ENCODE measurements around the gene TMEM63A.
A peak's percentile ranks its signal among the peaks of the same experiment; 100 is the strongest.

TMEM63A gene

GRCh38 chr1:225909477-225909876, 27.3 kb upstream of the TMEM63A start:
- FAIRE-seq (peak; percentile 81), DNase-seq (ENCODE audit: insufficient read length, low spot score) (no peak)

GRCh38 chr1:225908773-225909172, 26.6 kb upstream of the TMEM63A start:
- DNase-seq (ENCODE audit: insufficient read length, low spot score) (no peak), FAIRE-seq (no peak)
- TF ChIP-seq SPI1 (IDR thresholded peaks at IDR 0.05; ENCODE audit: low read depth, low read length) = no peak
- no peak for TF ChIP-seq POU2F2 (IDR thresholded peaks at IDR 0.05; ENCODE audit: low read depth, low read length)
- no peak for TF ChIP-seq TAF1 (IDR thresholded peaks at IDR 0.05; ENCODE audit: low read depth, low read length)
- TF ChIP-seq POLR2AphosphoS5 (IDR thresholded peaks at IDR 0.05; ENCODE audit: low read depth, low read length) = no peak
- no peak for TF ChIP-seq PAX5 (IDR thresholded peaks at IDR 0.05; ENCODE audit: insufficient read depth, low read length, severe bottlenecking)
- TF ChIP-seq POLR2A (IDR thresholded peaks at IDR 0.05; ENCODE audit: low read depth, low read length) = no peak

More at GRCh38 chr1:225909477-225909876, 27.3 kb upstream of the TMEM63A start:
- no peak for TF ChIP-seq SPI1 (IDR thresholded peaks at IDR 0.05; ENCODE audit: low read depth, low read length)
- TF ChIP-seq PAX5 (IDR thresholded peaks at IDR 0.05; ENCODE audit: insufficient read depth, low read length, severe bottlenecking) = no peak
- TF ChIP-seq POLR2A (IDR thresholded peaks at IDR 0.05; ENCODE audit: low read depth, low read length) = no peak
- TF ChIP-seq POU2F2 (IDR thresholded peaks at IDR 0.05; ENCODE audit: low read depth, low read length) = no peak
- no peak for TF ChIP-seq TAF1 (IDR thresholded peaks at IDR 0.05; ENCODE audit: low read depth, low read length)
- TF ChIP-seq POLR2AphosphoS5 (IDR thresholded peaks at IDR 0.05; ENCODE audit: low read depth, low read length) = no peak

DNA sequence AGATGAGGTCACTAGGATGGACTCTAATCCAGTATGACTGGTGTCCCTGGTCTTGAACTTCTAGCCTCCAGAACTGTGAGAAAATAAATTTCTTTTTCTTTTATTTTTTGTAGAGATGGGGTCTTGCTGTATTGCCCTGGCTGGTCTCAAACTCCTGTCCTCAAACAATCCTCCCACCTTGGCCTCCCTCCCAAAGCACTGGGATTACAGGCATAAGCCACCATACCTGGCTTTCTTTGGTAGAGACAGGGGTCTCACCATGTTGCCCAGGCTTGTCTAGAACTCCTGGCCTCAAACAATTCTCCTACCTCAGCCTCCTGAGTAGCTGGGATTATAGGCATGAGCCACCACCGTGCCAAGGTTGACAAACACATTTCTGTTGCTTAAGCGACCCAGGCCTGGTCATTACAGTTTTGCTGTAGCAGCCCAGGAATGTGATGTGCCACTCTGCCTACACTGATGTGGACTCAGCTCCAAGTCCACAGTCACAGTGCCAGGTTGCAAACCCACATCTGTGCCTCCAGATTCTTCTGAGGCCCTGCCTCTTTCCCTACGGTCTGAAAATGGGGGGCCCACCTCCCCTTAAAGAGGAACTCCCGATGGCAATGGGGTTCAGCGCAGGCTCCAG, 25.9 kb upstream of the TMEM63A start:
- DNase-seq (ENCODE audit: insufficient read length, low spot score) = no peak
- no peak for TF ChIP-seq SPI1 (IDR thresholded peaks at IDR 0.05; ENCODE audit: low read depth, low read length)
- no peak for TF ChIP-seq POLR2A (IDR thresholded peaks at IDR 0.05; ENCODE audit: low read depth, low read length)
- TF ChIP-seq POU2F2 (IDR thresholded peaks at IDR 0.05; ENCODE audit: low read depth, low read length) = no peak
- no peak for TF ChIP-seq TAF1 (IDR thresholded peaks at IDR 0.05; ENCODE audit: low read depth, low read length)
- TF ChIP-seq PAX5 (IDR thresholded peaks at IDR 0.05; ENCODE audit: insufficient read depth, low read length, severe bottlenecking) = no peak
- no peak for TF ChIP-seq POLR2AphosphoS5 (IDR thresholded peaks at IDR 0.05; ENCODE audit: low read depth, low read length)
- no peak for FAIRE-seq

DNA sequence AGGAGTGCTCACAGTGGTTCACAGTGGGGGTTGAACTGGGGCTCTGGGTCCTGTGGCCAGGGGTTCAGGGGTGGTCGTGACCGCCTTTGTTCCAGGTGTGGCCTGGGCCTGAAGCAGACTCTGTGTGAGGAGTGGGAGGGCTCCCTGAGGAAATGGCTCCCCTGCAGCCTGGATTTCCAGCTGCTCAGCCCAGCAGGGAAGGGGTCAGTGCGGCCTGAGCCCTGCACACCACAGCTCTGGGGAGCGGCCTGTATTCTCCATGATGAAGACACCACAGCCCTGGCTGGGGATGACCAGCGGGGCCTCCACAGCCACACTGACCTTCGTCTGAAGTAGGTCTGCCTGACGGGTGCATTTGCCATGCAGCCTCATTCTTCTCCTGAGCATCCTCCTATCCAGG, 25.2 kb upstream of the TMEM63A start:
- FAIRE-seq = no peak
- no peak for DNase-seq (ENCODE audit: insufficient read length, low spot score)
- TF ChIP-seq POU2F2 (IDR thresholded peaks at IDR 0.05; ENCODE audit: low read depth, low read length) (no peak), PAX5 (IDR thresholded peaks at IDR 0.05; ENCODE audit: insufficient read depth, low read length, severe bottlenecking) (no peak), TAF1 (IDR thresholded peaks at IDR 0.05; ENCODE audit: low read depth, low read length) (no peak), SPI1 (IDR thresholded peaks at IDR 0.05; ENCODE audit: low read depth, low read length) (no peak), POLR2A (IDR thresholded peaks at IDR 0.05; ENCODE audit: low read depth, low read length) (no peak), POLR2AphosphoS5 (IDR thresholded peaks at IDR 0.05; ENCODE audit: low read depth, low read length) (no peak)

DNA sequence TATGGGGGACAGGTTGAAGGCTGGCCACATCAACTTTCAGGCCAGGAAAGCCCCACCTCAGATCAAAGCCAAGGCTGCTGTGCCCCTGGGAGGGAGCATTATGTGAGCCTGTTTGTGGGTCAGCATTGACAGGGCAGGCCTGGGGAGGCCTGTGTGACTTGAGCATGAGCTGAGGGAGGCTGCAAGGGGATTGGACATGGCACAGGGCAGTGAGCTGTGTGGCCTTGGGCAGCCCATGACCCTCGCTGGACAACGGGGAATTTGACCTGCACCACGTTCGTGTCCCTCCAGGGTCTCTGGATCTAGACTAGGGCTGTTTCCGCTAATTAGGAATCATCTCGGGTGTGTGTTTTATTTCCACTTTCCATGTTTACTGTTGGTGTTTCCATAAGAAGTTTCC, 24.3 kb upstream of the TMEM63A start:
- FAIRE-seq = no peak
- DNase-seq (ENCODE audit: insufficient read length, low spot score) = no peak
- TF ChIP-seq SPI1 (IDR thresholded peaks at IDR 0.05; ENCODE audit: low read depth, low read length) (no peak), POU2F2 (IDR thresholded peaks at IDR 0.05; ENCODE audit: low read depth, low read length) (no peak), PAX5 (IDR thresholded peaks at IDR 0.05; ENCODE audit: insufficient read depth, low read length, severe bottlenecking) (no peak)

DNA sequence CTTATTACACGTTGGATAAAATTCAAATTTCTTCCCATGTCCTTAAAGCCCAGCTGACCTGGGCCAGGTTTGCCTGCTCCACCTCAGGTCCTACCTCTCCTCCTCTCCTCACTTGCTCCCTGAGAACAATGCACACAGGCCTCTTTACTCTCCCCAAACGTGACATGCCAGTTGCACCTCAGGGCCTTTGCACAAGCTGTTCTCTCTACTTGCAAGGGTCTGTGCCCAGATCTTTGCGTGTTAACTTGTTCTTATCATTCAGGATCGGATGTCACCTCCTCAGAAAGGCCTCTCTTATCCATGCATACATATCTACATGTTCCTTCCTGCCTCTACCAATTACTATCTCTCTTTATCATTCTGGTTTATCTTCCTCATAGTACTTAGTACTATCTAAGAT, 21.4 kb upstream of the TMEM63A start:
- DNase-seq (ENCODE audit: insufficient read length, low spot score) = no peak
- FAIRE-seq = no peak

GRCh38 chr1:225899044-225899925, 17.1 kb upstream of the TMEM63A start:
- FAIRE-seq = no peak
- TF ChIP-seq POLR2A (IDR thresholded peaks at IDR 0.05; ENCODE audit: low read depth, low read length) (no peak), POU2F2 (IDR thresholded peaks at IDR 0.05; ENCODE audit: low read depth, low read length) (no peak), PAX5 (IDR thresholded peaks at IDR 0.05; ENCODE audit: insufficient read depth, low read length, severe bottlenecking) (no peak)
- no peak for DNase-seq (ENCODE audit: insufficient read length, low spot score)

More for the DNA sequence above, 21.4 kb upstream of the TMEM63A start:
- TF ChIP-seq SPI1 (IDR thresholded peaks at IDR 0.05; ENCODE audit: low read depth, low read length) (no peak), POLR2AphosphoS5 (IDR thresholded peaks at IDR 0.05; ENCODE audit: low read depth, low read length) (no peak), PAX5 (IDR thresholded peaks at IDR 0.05; ENCODE audit: insufficient read depth, low read length, severe bottlenecking) (no peak), TAF1 (IDR thresholded peaks at IDR 0.05; ENCODE audit: low read depth, low read length) (no peak), POU2F2 (IDR thresholded peaks at IDR 0.05; ENCODE audit: low read depth, low read length) (no peak), POLR2A (IDR thresholded peaks at IDR 0.05; ENCODE audit: low read depth, low read length) (no peak)

- no peak for TF ChIP-seq TAF1 (IDR thresholded peaks at IDR 0.05; ENCODE audit: low read depth, low read length)
- no peak for TF ChIP-seq POU2F2 (IDR thresholded peaks at IDR 0.05; ENCODE audit: low read depth, low read length)
- no peak for TF ChIP-seq POLR2A (IDR thresholded peaks at IDR 0.05; ENCODE audit: low read depth, low read length)
- TF ChIP-seq SPI1 (IDR thresholded peaks at IDR 0.05; ENCODE audit: low read depth, low read length) = no peak
- TF ChIP-seq POLR2AphosphoS5 (IDR thresholded peaks at IDR 0.05; ENCODE audit: low read depth, low read length) = no peak
- TF ChIP-seq PAX5 (IDR thresholded peaks at IDR 0.05; ENCODE audit: insufficient read depth, low read length, severe bottlenecking) = no peak
- DNase-seq (ENCODE audit: insufficient read length, low spot score) = no peak
- FAIRE-seq = no peak
Observed at GRCh38 chr1:225897595-225898514, 15.7 kb upstream of the TMEM63A start.

All from GM12891 (cell line).